NOMO-1 (cell line): ENCODE results near the gene KHSRP.
"Not testable (repeated sequence)": the region's sequence is repeated elsewhere in the genome, so short reads cannot be mapped to it uniquely, and the experiment has no call there.

Source experiments
- DNase-seq, 2 experiments: peaks; one replicate each; lab custom pipeline; 2025; ENCODE audit not compliant: unreplicated experiment in 2 of 2; lab: John Stamatoyannopoulos, UW

The KHSRP gene

DNA sequence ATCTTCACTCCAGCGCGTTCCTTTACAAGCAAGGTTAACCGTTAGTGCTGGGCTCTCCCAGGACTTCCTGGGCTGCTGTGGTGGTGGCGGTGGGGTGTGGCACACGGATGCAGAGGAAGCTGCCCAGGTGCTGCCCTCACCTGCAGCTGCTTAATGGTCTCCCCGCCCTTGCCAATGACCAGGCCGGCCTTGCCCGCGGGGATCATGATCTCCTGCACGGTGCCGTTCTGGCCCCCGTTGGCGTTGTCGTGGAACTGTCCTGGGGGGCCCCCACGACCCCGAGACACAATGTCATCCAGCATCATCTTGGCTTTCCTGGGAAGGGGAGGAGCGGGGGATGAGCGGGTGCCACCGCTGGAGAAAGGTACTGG lies 6.1 kb downstream of the KHSRP start:
- DNase-seq: no peak

DNA sequence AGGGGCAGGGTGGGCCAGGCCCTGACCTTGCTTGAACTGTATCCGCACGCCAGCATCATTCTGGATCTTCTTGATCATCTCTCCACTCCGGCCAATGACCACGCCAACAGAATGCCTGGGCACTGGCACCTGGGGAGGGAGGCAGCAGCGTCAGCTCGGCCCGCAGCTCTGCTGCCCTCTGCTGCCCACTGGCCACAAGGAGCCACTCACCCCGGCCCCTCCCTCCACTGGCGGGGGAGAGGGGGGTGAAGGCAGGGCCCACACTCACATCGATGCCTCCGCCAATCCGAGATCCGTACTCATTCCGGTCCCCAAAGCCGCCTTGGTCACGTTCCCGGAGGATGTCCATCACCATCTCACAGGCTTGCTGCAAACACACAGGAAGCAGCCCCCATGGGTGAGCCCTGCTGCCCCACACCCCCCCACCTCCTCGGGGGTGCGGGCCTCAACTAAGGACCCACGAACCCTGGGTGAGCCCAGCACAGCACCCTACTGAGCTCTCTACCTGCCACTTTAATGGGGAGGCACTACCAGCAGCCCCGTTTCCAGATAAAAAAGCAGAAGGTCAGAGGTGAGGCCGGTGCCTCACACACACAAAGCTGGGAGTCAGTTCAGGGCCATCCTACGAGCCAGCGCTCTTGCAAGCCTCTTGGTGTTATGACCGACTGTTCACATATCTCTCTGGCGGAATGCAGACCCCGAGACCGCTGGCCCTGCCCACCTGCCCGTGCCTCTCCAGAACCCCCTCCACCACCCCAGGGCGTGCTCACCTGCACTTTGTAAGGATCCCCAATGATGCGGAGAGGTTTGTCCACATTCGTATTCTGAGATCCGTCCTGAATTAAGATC lies 6.7 kb downstream of the KHSRP start:
- DNase-seq: no peak

DNA sequence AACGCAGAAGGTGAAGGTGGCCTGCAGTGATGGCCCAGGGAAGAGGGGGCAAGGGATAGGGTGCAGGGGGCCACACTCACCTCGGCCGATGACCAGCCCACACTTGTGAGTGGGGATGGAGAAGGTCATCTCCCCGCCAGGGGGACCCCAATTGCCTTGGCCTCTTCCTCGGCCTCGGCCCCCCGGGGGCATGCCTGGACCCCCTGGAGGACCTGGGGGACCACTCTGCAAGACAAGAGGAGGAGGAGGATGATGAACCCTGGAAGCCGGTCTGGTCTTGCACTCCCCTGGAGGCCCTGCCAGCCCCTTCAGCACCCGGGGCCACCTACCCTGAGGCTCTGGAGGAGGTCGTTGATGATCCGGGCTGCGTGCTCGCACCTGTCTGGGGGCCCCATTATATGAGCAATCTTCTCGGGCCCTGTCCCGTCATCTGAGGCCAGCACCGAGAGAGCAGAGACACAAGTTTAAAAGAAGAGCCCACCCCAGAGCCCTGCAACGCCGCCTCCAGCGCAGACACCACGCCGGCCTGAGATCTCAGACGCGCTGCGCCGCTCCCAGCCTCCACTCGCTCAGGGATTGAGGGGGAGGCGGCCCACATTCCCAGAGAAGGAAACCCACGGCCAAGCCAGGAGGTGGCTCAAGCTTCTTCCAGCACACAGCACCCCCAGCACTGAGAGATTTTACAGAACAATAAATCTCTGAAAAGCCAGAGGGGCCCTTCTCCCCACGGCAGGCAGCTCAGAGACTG lies 7.8 kb downstream of the KHSRP start:
- DNase-seq: no peak

DNA sequence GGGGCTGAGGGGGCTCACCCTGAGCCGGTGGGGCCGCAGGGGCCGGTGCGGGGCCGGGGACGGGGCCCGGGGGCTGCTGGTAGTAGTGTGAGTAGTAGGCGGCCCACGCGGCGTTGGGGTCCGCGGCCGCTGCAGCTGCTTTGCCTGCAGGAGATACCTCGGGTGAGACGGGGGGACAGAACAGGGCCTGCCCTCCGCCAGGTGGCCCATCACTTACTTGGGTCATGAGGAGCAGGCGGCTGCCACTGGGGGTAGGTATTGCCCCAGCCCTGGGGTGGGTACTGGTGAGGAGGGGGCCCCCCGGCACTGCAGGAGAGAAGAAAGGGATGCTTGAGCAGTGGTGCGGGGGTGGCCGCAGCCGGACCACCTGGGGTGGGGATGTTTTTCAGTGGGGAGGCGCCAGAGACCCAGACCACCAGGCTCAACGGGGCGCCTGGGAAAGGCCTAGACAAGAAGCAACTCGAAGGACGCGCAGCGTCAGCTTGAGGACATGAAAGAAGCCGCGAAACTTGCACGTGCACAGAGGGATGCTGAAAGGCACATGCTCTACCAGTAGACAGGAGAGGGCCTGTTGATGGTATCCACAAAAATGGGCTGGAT lies 8.9 kb downstream of the KHSRP start:
- no peak for DNase-seq

DNA sequence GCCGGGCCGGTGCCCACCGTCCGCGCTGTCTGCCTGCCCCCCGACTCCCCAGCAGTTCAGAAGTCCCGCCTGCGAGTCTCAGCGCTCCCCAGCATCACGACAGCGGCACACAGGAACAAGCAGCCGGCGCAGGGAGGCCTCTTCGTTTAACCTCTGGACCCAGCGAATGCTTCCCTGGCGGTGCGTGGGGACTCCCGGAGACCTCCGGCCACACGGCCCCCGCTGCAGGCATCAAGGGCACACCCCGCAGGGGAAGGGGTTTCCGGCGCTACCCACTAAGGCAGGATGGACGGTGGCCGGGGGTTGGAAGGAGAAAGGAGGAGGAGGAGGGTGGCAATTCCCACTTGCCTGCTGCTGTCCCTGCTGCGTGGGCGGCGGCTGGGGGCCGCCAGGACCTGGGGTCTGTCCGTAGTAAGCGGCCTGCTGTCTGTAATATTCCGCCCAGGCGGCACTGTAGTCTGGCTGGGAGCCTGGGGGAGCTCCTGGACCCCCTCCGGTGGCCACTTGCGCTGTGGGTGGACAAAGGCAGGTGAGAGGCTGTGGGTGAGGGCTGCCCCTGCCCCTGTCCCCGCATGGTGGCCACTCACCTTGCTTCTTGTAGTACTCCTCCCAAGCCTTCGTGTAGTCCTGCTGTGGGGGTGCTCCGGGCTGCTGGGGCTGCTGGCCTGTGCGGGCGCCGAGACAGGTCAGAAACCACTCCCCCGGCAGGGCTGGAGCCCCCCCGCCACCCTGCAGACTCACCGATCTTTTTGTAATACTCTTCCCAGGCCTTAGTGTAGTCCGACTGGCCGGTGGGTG lies 9.6 kb downstream of the KHSRP start:
- DNase-seq: no peak

DNA sequence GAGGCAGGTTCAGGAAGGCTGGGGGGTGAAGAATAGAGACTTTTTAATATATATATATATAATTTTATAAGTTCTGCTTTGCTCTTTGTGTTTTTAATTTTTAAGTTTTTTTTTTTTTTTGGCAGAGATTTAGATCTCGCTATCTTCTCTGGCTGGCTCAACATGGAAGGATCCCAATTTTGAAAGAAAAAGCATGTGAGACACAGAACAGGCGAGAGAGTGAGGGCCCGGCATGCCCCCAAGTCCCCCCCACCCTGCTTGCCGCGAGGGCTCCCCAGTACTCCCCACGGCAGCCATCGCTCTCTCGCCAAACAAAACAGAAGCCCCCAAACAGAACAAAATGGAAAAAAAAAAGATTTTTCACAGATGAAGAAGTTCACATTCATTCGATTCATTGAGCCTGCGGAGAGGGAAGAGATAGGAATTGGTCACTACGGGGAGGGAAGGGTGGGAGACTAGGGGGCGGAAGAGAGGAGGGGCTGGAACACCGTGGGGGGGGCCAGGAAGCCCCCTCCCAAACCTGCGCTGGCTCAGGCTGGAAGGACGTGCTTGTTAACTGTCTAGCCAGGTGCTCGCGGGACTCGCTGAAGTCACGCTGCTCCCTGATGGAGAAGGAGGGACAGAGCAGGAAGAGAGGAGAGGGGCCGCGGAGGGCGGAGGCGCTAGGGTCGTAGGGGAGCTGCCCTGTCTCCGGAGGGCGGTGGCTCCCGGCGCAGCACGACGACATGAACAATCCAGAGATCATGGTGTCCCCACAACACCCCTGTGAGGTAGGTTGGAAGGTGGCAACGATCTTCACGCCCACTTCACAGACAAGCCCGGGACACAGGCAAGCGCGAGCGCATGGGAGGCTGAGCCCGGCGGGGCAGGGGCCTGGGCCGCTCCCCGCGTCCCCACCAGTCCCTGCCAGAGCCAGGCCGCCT lies 10.6 kb downstream of the KHSRP start:
- DNase-seq: no peak

DNA sequence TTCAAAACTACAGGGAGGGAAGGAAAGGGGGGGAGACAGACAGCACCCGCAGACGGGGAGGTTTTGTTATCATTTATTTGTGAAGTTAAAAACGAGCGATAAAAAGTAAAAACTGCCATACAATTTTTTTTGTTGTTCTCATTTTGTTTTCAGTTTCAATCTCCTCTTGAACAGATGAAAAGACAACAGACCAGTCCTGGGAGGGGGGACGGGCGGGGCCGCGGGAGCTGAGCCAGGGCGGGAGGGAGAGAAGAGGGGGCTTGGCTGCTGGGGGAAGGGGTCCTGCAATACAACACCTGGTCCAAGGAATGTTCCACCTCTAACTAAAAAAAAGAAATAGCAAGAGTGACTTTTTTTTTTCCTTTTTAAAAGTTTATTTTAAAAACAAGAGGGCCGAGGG lies 11.3 kb downstream of the KHSRP start:
- no peak for DNase-seq

DNA sequence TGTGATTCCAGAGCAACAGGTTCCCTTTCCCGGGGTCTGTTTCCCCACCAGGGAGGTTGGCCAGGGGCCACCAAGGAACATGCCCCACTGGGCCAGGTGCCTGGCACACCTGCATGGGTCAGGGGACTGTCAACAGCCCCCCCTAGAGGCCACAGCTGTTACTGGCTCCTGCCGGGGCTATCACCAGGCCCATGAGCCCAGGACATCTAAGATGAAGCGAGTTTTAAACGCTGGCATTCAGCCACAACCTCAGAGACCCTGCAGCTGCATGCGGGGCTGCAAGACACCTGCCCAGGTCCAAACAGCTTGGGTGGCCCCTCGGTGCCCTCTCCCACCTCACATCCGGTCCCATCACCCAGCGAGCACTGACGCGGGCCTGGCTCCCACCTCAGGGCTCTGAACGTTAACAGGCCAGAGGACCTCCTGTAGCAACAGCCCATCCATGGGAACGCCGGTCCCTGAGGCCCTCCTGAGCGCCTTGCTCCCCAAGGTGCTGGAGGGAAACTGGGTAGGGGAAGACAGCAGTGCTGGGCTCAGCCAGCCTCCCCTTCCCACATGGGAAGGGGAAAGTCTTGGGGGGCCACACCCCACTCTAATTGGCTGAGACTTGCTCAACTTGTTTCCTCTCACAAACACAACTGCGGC lies 12.0 kb downstream of the KHSRP start:
- DNase-seq: no peak

DNA sequence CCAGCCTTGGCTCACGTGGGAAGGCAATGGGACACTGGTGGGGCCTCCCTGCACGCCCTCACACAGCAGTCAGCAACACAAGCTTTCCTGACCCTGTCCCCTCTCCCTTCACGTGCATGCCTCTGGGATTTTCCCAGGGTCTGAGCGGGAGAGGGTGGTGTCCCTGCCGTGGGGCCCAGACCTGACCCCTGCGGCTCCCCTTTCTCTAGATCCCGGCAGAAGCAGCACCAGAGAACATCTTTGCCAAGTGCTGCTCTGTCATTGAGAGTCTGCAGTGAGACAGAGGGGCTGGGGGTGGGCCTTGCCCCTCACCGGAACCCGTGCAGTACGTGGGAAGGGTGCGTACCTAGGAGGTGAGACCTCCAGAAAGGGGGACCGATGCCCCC lies 12.6 kb downstream of the KHSRP start:
- DNase-seq: no peak

DNA sequence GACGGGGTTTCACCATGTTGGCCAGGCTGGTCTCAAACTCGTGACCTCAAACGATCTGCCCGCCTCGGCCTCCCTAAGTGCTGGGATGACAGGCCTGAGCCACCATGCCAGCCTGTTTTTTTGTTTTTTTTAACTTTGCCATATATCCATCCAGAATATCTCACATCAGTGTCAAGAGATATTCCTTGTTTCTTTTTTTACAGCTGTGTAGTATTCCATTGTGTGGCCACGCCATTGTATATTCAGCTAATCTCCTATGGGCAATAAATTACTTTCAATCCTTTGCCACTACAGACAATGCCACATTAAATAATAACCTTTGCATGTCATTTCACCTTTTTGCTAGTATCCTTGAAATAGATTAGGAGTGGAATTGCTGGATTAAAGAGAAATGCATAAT lies 15.3 kb downstream of the KHSRP start:
- no peak for DNase-seq

DNA sequence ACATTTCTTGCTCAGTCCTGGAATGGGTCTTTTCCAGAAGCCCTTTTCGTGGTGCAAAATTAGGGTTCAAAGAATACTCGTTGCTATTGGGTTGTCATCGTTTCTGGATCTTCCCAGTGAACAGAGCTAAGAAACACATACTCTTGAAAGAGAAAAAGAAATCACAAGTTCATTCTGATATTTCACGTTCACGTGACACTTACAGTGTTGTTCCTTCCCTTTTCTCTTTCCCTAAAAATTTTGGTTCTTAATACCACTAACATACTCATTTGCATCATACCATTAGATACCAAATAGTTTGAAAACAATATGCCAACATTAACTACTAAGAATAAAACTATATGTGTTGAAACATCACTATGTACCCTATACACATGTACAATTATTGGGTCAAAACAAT lies 18.2 kb downstream of the KHSRP start:
- no peak for DNase-seq

DNA sequence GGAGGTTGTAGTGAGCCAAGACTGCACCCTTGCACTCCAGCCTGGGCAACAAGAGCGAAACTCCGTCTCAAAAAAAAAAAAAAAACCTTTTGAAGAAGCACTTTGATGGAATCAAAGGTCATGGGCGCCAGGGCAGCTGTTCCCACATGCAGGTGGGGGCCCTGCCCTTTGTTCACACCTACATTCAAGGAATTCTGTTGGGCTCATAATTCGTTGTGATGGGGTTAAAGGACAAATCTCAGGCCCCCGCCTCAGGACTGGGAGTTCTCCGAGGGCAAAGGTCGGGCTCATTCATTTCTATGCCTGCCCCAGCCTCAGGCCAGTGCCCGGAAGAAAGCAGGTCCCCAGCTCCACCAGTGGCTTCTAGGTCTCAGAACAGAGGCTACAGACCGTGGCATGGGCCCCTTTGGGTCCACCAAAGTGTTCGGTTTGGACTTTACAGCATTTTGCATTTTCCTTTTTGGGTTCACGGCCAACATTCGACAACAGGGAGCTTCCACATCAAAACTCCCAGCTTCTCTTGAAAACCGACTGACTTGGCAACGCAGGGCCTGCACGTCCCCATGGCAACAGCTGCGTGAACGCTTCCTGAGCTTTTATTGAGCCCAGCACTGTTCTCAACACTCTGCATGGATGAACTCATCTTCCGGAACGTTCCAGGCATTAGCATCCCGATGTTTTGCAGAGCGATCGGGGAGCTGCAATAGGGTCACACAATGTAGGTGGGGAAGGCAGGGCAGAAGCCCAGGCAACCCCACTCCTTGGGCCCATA lies 21.6 kb downstream of the KHSRP start:
- DNase-seq: no peak

DNA sequence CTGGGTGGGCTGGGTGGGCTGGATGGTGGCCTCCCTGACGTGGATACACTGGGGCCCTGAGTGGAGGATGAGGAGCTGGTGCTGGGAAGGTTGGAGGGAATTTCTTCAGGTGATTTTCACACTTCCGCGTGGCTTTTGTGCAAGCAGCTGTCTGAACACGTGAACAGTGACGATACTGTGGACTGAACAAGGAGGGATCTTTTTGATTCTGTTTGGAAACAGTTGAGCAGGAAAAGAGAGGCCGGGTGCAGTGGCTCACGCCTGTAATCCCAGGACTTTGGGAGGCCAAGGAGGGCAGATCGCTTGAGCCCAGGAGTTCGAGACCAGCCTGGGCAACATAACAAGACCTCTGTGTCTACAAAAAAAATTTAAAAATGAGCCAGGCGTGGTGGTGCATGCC lies 22.6 kb downstream of the KHSRP start:
- DNase-seq: no peak

DNA sequence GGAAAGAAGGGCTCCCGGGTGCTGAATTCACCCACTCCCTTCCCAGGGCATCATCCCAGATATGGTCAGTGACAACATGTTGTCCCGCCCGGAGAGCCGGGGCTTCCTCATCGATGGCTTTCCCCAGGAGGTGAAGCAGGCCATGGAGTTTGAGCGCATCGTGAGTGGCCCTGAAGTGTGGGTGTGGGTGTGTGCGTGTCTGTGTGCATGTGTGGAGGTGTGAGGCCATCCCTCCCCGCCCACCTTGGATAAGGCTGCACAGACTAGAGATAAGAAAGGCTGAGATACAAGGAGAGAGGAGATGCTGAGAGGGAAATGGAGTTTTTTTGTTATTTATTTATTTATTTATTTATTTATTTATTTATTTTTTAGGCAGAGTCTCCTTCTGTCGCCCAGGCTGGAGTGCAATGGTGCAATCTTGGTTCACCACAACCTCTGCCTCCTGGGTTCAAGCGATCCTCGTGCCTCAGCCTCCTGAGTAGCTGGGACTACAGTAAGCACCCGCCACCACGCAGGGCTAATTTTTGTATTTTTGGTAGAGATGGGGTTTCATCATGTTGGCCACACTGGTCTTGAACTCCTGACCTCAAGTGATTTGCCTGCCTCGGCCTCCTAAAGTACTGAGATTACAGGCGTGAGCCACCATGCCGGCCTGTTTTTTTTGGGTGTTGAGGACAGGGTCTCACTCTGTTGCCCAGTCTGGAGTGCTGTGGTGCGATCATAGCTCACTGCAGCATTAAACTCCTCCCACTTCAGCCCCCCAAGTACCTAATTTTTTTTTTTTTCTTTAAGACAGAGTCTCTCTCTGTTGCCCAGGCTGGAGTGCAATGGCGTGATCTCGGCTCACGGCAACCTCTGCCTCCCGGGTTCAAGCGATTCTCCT lies 24.3 kb downstream of the KHSRP start:
- DNase-seq: not testable (repeated sequence)

DNA sequence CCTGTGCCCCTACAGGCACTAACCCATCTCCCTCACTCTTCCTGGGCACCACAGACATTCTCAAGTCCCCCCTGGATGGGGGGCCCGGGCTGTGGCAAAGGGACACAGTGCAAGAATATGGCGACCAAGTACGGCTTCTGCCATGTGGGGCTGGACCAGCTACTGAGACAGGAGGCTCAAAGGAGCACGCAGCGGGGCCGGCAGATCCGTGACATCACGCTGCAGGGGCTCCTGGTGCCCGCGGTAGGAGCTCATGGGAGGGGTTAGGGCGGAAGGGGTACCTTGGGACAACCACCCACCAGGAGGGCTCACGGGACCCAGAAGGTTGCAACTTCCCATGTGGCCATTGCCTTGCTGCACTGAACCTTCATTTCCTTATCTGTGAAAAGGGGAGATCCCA lies 28.3 kb downstream of the KHSRP start:
- DNase-seq: no peak

DNA sequence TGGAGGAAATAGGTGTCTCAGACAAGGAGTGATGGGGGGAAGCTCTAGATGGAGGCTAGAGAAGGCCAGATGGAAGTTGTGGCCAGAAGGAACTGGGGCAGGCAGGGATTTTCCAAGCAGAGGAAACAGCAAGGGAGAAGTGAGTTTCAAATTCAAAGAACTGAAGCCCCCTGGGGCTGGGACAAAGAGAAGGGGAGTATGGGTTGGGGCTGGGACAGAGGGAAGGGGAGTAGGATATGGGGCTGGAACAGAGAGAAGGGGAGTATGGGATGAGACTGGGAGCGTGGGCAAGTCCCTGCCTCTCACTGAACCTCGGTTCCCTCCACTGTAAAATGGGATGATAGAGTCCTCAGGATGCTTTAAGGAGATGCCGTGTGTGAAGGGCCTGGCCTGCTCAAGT lies 29.8 kb downstream of the KHSRP start:
- no peak for DNase-seq

DNA sequence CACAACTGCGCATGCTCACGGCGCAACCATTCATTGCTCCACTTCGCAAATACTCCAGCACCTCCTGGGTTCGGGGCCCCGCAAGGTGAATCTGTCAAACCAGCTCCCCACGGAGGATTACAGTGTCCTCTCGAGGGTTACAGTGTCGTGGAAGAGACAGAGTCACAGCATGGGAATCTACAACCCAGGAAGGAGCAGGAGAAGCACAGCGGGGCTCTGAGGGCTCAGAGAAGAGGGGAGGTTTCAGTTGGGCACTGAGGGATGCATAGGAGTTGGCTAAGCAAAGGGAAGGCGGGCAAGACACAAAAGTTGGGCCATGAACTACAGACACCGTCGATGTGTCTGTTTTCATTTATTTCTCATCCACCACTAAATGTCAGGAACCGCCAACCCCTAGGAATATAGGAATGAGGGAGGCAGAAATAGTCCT lies 30.6 kb downstream of the KHSRP start:
- no peak for DNase-seq
